Erythroblast (primary cell): Measurements from ENCODE around the gene USP3.

Experiments used
- GATA1 ChIP-seq: IDR thresholded peaks from 2 replicates; pipeline ENCODE4 v1.6.1; 2011; ENCODE audit warnings: low read depth, mild to moderate bottlenecking, control low read depth, low read length, moderate library complexity
- POLR2A ChIP-seq: IDR thresholded peaks from 2 replicates; pipeline ENCODE4 v1.6.1; 2011; ENCODE audit warnings: mild to moderate bottlenecking, low read length

GRCh38 chr15:63474810-63475316, 29.5 kb upstream of the USP3 start:
- TF ChIP-seq POLR2A (no peak), GATA1 (no peak)
